Measurements from ENCODE around the gene SUCLA2. TPM values are rescaled to one million over a fixed set of nuclear protein-coding genes. Genes with fewer than 3 reads are reported as not detected.

Gene SUCLA2
- polyA plus RNA-seq, 1 donor (not counting 4 experiments of a cell fraction or from before 2014, with no cell fraction given): 64.3 TPM

DNA sequence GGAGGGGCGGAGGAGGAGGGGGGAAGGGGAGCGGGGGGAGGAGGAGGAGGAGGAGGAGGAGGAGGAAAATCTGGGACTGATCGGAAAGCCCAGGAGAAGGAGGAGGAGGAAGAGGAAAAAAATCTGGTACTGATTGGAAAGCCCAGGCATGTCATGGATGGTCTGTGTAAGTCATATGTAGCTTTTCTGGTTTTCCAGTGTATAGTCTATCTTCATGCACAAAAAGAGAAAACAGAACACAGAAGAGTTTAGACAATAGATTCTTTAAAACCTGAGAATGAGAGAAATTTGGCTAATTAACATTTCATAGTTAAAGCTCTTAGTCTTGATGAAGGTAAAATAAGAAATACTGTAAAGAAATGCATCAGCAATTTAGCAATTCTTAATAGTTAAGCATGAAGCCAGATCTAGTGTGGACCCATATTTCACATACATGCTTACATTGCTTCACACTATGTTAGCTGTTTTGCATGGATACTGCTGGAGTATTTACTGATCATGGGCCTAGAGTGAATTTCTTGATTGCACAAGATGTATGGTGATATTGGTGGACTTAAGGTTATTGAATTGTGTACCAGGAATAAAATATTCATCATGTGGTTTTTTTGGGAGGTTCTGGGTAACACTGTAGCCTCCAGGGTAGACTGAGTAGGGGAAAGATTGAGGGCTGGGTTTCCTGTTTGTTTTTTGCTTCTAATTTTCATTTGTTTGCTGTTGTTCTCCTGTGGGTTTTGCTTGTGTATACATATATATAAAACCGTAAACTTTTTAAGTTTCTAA, 41.4 kb downstream of the SUCLA2 start:
- no peak overlapping the region for H3K27ac ChIP-seq (ENCODE audit: control insufficient read depth, insufficient read depth, low read length)
- no peak overlapping the region for H3K4me2 ChIP-seq (ENCODE audit: control insufficient read depth, extremely low read depth, insufficient read depth, low read depth, low read length)
- H3K4me3 ChIP-seq (ENCODE audit: control insufficient read depth in 2 of 3, extremely low read depth in 1 of 3, insufficient read depth in 2 of 3, low read depth in 1 of 3, low read length in 3 of 3): no peak overlapping the region
- H3K9me3 ChIP-seq (ENCODE audit: control insufficient read depth, low read depth, low read length): peaks cover 4% of the 10 kb centered on the region
- H3K4me1 ChIP-seq (ENCODE audit: control insufficient read depth, extremely low read depth, insufficient read depth, low read length): no peaks in the 10 kb centered on the region
- dilution Hi-C loops (cut with MboI; ENCODE audit: extremely low pct_ligation_motif_present, low sequenced_read_pairs): no loop called here
- TF ChIP-seq EZH2 (IDR thresholded peaks at IDR 0.05; ENCODE audit: low read length): no peak
- TF ChIP-seq, protein P1, sequence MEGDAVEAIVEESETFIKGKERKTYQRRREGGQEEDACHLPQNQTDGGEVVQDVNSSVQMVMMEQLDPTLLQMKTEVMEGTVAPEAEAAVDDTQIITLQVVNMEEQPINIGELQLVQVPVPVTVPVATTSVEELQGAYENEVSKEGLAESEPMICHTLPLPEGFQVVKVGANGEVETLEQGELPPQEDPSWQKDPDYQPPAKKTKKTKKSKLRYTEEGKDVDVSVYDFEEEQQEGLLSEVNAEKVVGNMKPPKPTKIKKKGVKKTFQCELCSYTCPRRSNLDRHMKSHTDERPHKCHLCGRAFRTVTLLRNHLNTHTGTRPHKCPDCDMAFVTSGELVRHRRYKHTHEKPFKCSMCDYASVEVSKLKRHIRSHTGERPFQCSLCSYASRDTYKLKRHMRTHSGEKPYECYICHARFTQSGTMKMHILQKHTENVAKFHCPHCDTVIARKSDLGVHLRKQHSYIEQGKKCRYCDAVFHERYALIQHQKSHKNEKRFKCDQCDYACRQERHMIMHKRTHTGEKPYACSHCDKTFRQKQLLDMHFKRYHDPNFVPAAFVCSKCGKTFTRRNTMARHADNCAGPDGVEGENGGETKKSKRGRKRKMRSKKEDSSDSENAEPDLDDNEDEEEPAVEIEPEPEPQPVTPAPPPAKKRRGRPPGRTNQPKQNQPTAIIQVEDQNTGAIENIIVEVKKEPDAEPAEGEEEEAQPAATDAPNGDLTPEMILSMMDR (optimal IDR thresholded peaks at IDR 0.05 in 1 of 3, IDR thresholded peaks at IDR 0.05 in 1 of 3, conservative IDR thresholded peaks at IDR 0.05 in 1 of 3; ENCODE audit: extremely low read depth in 1 of 3, insufficient read depth in 2 of 3, low read length in 3 of 3): no peak
- H3K36me3 ChIP-seq (ENCODE audit: control insufficient read depth in 2 of 2, extremely low read depth in 1 of 2, insufficient read depth in 2 of 2, low read length in 2 of 2): peaks cover 2 to 5% of the 10 kb centered on the region in 2 experiments
- no peaks in the 10 kb centered on the region for H3K27me3 ChIP-seq (ENCODE audit: control insufficient read depth, extremely low read depth, insufficient read depth, low read length)
- no peaks in the 10 kb centered on the region for H3K9me1 ChIP-seq (ENCODE audit: control insufficient read depth, extremely low read depth, insufficient read depth, low read length)
- H2AFZ ChIP-seq (ENCODE audit: control insufficient read depth, low read length): no peak overlapping the region
- no peak for FAIRE-seq
- H3K79me2 ChIP-seq (ENCODE audit: control insufficient read depth, insufficient read depth, low read length): no peaks in the 10 kb centered on the region
- no peaks in the 10 kb centered on the region for H4K20me1 ChIP-seq (ENCODE audit: control insufficient read depth, extremely low read depth, insufficient read depth, low read length)
- no peak overlapping the region for H3K9ac ChIP-seq (ENCODE audit: control insufficient read depth, extremely low read depth, insufficient read depth, low read length)
- no peak for DNase-seq (ENCODE audit: low read depth, low spot score)

DNA sequence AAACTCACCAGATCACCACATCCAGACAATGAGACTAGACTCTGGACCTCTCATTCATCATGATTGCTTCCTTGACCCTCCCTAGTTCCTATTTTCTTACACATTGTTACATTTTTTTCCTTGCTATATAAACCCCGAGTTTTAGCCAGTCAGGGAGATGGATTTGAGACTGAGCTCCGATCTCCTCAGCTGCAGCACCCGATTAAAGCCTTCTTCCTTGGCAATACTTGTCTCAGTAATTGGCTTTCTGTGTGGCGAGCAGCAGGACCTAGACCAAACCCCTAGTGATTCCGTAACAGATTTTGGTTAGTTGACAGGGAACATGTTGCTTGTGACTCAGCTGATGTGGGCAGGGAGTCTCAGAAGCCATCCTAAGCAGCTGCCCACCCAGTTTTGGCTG, 44.0 kb downstream of the SUCLA2 start:
- Histone ChIP-seq H3K4me1 (ENCODE audit: control insufficient read depth, extremely low read depth, insufficient read depth, low read length) (no peaks in the 10 kb centered on the region), H3K4me2 (ENCODE audit: control insufficient read depth, extremely low read depth, insufficient read depth, low read depth, low read length) (no peak overlapping the region), H4K20me1 (ENCODE audit: control insufficient read depth, extremely low read depth, insufficient read depth, low read length) (no peaks in the 10 kb centered on the region), H3K27ac (ENCODE audit: control insufficient read depth, insufficient read depth, low read length) (no peak overlapping the region), H2AFZ (ENCODE audit: control insufficient read depth, low read length) (no peak overlapping the region), H3K36me3 (ENCODE audit: control insufficient read depth in 2 of 2, extremely low read depth in 1 of 2, insufficient read depth in 2 of 2, low read length in 2 of 2) (peaks cover 2 to 5% of the 10 kb centered on the region in 2 experiments), H3K9ac (ENCODE audit: control insufficient read depth, extremely low read depth, insufficient read depth, low read length) (no peak overlapping the region), H3K79me2 (ENCODE audit: control insufficient read depth, insufficient read depth, low read length) (no peaks in the 10 kb centered on the region), H3K9me3 (ENCODE audit: control insufficient read depth, low read depth, low read length) (peaks cover 4% of the 10 kb centered on the region), H3K27me3 (ENCODE audit: control insufficient read depth, extremely low read depth, insufficient read depth, low read length) (no peaks in the 10 kb centered on the region), H3K9me1 (ENCODE audit: control insufficient read depth, extremely low read depth, insufficient read depth, low read length) (no peaks in the 10 kb centered on the region), H3K4me3 (ENCODE audit: control insufficient read depth in 2 of 3, extremely low read depth in 1 of 3, insufficient read depth in 2 of 3, low read depth in 1 of 3, low read length in 3 of 3) (no peak overlapping the region)
- FAIRE-seq: no peak
- dilution Hi-C loops (cut with MboI; ENCODE audit: extremely low pct_ligation_motif_present, low sequenced_read_pairs): no loop called here
- TF ChIP-seq, protein P1 (optimal IDR thresholded peaks at IDR 0.05 in 1 of 3, IDR thresholded peaks at IDR 0.05 in 1 of 3, conservative IDR thresholded peaks at IDR 0.05 in 1 of 3; ENCODE audit: extremely low read depth in 1 of 3, insufficient read depth in 2 of 3, low read length in 3 of 3): no peak
- TF ChIP-seq EZH2 (IDR thresholded peaks at IDR 0.05; ENCODE audit: low read length): no peak
- DNase-seq (ENCODE audit: low read depth, low spot score): no peak

Data from keratinocyte (primary cell).